ENCODE measurements around the gene DOCK1. TPM values are rescaled to one million over a fixed set of nuclear protein-coding genes. Genes with fewer than 3 reads are reported as not detected.

Gene DOCK1
- total RNA-seq, 1 experiment from 2014 or later: 82.2 TPM

DNA sequence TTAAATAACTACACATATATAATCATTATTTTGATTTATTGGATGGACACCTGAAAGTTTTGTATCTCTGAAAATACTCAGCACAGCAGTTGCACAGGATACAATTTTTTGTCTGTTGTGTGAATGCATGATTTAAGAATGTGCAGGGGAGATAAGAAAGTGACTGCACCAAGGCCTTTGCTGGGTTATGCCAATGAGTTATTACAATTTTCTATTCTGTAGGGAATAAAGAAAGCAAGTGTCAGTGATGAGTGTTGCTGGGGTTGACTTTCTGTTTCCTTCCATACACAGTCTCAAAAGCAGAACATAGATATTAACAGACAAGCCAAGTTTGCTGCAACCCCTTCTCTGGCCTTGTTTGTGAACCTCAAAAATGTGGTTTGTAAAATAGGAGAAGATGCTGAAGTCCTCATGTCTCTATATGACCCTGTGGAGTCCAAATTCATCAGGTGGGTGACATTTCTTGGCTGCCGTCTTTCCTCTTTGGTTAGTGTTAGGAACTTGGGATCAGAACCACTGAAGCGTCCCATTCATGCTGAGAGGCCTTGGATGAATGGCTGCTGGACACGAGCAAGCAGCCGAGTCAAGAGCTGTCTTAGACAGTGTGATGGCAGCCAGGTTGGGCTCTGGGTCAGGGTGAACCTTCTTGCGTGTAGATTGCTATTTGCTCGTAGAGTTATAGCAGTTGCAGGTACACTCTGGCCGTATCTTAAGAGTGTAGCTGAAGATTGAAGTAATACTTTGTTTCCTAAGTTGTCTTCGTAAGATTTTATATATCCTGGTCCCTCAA is 92.8 kb downstream of the DOCK1 start:
- ChIA-PET CTCF (no interaction called here), POLR2A (no interaction called here)
- no TSS peak for BruUV-seq (replicated peaks)
- Mint-ChIP-seq H3K36me3 (ENCODE audit: insufficient read depth, unreplicated experiment) (peaks cover 69% of the 10 kb centered on the region), H3K27ac (ENCODE audit: unreplicated experiment) (no peak overlapping the region), H3K4me3 (ENCODE audit: unreplicated experiment) (no peak overlapping the region), H3K27me3 (ENCODE audit: insufficient read depth, unreplicated experiment) (no peaks in the 10 kb centered on the region), H3K4me1 (ENCODE audit: low read depth, unreplicated experiment) (no peaks in the 10 kb centered on the region), H3K9me3 (ENCODE audit: unreplicated experiment) (peaks cover 10% of the 10 kb centered on the region)
- intact Hi-C loops (cut with micrococcal nuclease; ENCODE audit: unreplicated experiment): no loop called here
- DNase-seq: no peak
- peaks cover 3% of the 10 kb centered on the region for H3K36me3 ChIP-seq (ENCODE audit: control insufficient read depth, insufficient read depth, low read length)
- no peaks in the 10 kb centered on the region for H3K4me1 ChIP-seq
- TF ChIP-seq, protein P1, sequence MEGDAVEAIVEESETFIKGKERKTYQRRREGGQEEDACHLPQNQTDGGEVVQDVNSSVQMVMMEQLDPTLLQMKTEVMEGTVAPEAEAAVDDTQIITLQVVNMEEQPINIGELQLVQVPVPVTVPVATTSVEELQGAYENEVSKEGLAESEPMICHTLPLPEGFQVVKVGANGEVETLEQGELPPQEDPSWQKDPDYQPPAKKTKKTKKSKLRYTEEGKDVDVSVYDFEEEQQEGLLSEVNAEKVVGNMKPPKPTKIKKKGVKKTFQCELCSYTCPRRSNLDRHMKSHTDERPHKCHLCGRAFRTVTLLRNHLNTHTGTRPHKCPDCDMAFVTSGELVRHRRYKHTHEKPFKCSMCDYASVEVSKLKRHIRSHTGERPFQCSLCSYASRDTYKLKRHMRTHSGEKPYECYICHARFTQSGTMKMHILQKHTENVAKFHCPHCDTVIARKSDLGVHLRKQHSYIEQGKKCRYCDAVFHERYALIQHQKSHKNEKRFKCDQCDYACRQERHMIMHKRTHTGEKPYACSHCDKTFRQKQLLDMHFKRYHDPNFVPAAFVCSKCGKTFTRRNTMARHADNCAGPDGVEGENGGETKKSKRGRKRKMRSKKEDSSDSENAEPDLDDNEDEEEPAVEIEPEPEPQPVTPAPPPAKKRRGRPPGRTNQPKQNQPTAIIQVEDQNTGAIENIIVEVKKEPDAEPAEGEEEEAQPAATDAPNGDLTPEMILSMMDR (IDR thresholded peaks at IDR 0.05; ENCODE audit: insufficient read depth in 1 of 2, low read depth in 1 of 2, low read length in 1 of 2, severe bottlenecking in 1 of 2, unreplicated experiment in 1 of 2): no peak
- H3K9me3 ChIP-seq: no peaks in the 10 kb centered on the region
- no peak overlapping the region for H3K4me3 ChIP-seq (ENCODE audit: low read depth, low read length)
- no peaks in the 10 kb centered on the region for H3K27me3 ChIP-seq (replicated peaks; ENCODE audit: control insufficient read depth, insufficient read depth, low read length)

DNA sequence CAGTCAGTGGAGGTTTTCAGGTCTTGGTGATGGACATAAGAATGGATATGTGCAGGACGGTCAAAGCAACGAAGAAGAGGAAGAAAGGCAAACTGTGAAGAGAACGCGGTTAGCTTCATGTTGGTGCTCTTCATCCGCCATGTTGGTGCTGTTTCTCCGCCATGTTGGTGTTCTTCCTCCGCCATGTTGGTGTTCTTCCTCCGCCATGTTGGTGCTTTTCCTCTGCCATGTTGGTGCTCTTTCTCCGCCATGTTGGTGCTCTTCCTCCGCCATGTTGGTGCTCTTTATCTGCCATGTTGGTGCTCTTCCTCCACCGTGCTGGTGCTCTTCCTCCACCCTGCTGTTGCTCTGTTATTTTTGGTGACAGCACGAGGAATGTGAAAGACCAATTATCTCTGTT is 95.4 kb downstream of the DOCK1 start:
- no peaks in the 10 kb centered on the region for H3K27me3 ChIP-seq (replicated peaks; ENCODE audit: control insufficient read depth, insufficient read depth, low read length)
- intact Hi-C loops (cut with micrococcal nuclease; ENCODE audit: unreplicated experiment): no loop called here
- peaks cover 69% of the 10 kb centered on the region for H3K36me3 Mint-ChIP-seq (ENCODE audit: insufficient read depth, unreplicated experiment)
- no peak overlapping the region for H3K27ac Mint-ChIP-seq (ENCODE audit: unreplicated experiment)
- no peaks in the 10 kb centered on the region for H3K4me1 ChIP-seq
- H3K9me3 Mint-ChIP-seq (ENCODE audit: unreplicated experiment): peaks cover 10% of the 10 kb centered on the region
- no peaks in the 10 kb centered on the region for H3K27me3 Mint-ChIP-seq (ENCODE audit: insufficient read depth, unreplicated experiment)
- ChIA-PET CTCF (no interaction called here), POLR2A (no interaction called here)
- TF ChIP-seq, protein P1 (IDR thresholded peaks at IDR 0.05; ENCODE audit: insufficient read depth in 1 of 2, low read depth in 1 of 2, low read length in 1 of 2, severe bottlenecking in 1 of 2, unreplicated experiment in 1 of 2): no peak
- H3K4me3 ChIP-seq (ENCODE audit: low read depth, low read length): no peak overlapping the region
- H3K4me3 Mint-ChIP-seq (ENCODE audit: unreplicated experiment): no peak overlapping the region
- peaks cover 3% of the 10 kb centered on the region for H3K36me3 ChIP-seq (ENCODE audit: control insufficient read depth, insufficient read depth, low read length)
- H3K9me3 ChIP-seq: no peaks in the 10 kb centered on the region
- BruUV-seq (replicated peaks): no TSS peak
- DNase-seq: no peak
- H3K4me1 Mint-ChIP-seq (ENCODE audit: low read depth, unreplicated experiment): no peaks in the 10 kb centered on the region

DNA sequence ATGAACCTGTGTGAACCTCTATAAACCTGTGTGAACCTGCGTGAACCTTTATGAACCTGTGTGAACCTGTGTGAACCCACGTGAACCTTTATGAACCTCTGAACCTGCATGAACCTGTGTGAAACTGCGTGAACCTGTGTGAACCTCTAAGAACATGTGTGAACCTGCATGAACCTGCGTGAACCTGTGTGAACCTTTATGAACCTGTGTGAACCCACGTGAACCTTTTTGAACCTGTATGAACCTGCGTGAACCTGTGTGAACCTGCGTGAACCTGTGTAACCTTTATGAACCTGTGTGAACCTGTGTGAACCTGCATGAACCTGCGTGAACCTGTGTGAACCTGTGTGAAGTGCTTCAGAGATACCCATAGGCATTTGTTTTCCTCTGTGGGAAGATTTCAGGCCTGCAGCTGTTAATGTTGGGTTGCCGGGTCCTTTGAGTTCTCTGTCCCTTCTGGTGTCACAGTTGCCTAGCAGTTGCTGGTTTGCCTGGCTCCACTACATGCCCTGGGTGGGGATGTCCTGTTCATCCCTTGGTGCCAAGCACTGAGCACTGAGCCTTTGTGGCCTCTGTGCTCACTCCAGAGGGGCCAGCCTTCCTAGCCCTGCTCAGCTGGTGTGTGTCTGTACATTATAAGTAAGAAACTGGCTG is 97.9 kb downstream of the DOCK1 start:
- Histone ChIP-seq H3K4me1 (no peaks in the 10 kb centered on the region), H3K27me3 (replicated peaks; ENCODE audit: control insufficient read depth, insufficient read depth, low read length) (no peaks in the 10 kb centered on the region), H3K4me3 (ENCODE audit: low read depth, low read length) (no peak overlapping the region), H3K36me3 (ENCODE audit: control insufficient read depth, insufficient read depth, low read length) (peaks cover 3% of the 10 kb centered on the region), H3K9me3 (no peaks in the 10 kb centered on the region)
- POLR2A ChIA-PET: no interaction called here
- DNase-seq: no peak
- H3K4me3 Mint-ChIP-seq (ENCODE audit: unreplicated experiment): no peak overlapping the region
- H3K27me3 Mint-ChIP-seq (ENCODE audit: insufficient read depth, unreplicated experiment): no peaks in the 10 kb centered on the region
- CTCF ChIA-PET: no interaction called here
- BruUV-seq (replicated peaks): no TSS peak
- peaks cover 57% of the 10 kb centered on the region for H3K36me3 Mint-ChIP-seq (ENCODE audit: insufficient read depth, unreplicated experiment)
- TF ChIP-seq, protein P1 (IDR thresholded peaks at IDR 0.05; ENCODE audit: insufficient read depth in 1 of 2, low read depth in 1 of 2, low read length in 1 of 2, severe bottlenecking in 1 of 2, unreplicated experiment in 1 of 2): no peak
- H3K4me1 Mint-ChIP-seq (ENCODE audit: low read depth, unreplicated experiment): no peaks in the 10 kb centered on the region
- intact Hi-C loops (cut with micrococcal nuclease; ENCODE audit: unreplicated experiment): no loop called here
- peaks cover 10% of the 10 kb centered on the region for H3K9me3 Mint-ChIP-seq (ENCODE audit: unreplicated experiment)
- H3K27ac Mint-ChIP-seq (ENCODE audit: unreplicated experiment): no peak overlapping the region
